Neural cell (in vitro differentiated cells): ENCODE measurements around the gene DLGAP4.

Experiments
- CTCF ChIP-seq: fragments of 450-650 bp; IDR thresholded peaks from 2 replicates; pipeline ENCODE4 v1.5.1; 2014; ENCODE audit warnings: antibody characterized with exemption, mild to moderate bottlenecking, moderate library complexity; ENCODE audit not compliant: poor library complexity, severe bottlenecking
- EP300 ChIP-seq: fragments of 450-650 bp; conservative IDR thresholded peaks from 2 replicates; pipeline ENCODE4 v1.6.1; 2014; ENCODE audit warnings: antibody characterized with exemption, mild to moderate bottlenecking, moderate library complexity; ENCODE audit not compliant: poor library complexity, severe bottlenecking
- EZH2 ChIP-seq: fragments of 200-600, 300-800 bp; shearing (Covaris generic), sonication (generic); IDR thresholded peaks from 2 replicates; pipeline ENCODE4 v1.6.1; 2014; ENCODE audit warnings: antibody characterized with exemption, low read length, borderline replicate concordance, mild to moderate bottlenecking; ENCODE audit not compliant: insufficient read depth, poor library complexity, severe bottlenecking
- MXI1 ChIP-seq: fragments of 450-650 bp; conservative IDR thresholded peaks from 2 replicates; pipeline ENCODE4 v1.6.1; 2014; ENCODE audit warnings: antibody characterized with exemption, mild to moderate bottlenecking; ENCODE audit not compliant: poor library complexity, severe bottlenecking
- POLR2AphosphoS5 ChIP-seq: IDR thresholded peaks from 2 replicates; pipeline ENCODE4 v1.6.1; 2012
- RAD21 ChIP-seq: fragments of 450-650 bp; conservative IDR thresholded peaks from 2 replicates; pipeline ENCODE4 v1.6.1; 2014; ENCODE audit warnings: antibody characterized with exemption, mild to moderate bottlenecking, moderate library complexity
- TAF1 ChIP-seq: IDR thresholded peaks from 2 replicates; pipeline ENCODE4 v1.6.1; 2012; ENCODE audit warnings: low read depth

- TF ChIP-seq RAD21 (no peak), EZH2 (no peak), CTCF (no peak), TAF1 (no peak), POLR2AphosphoS5 (no peak), EP300 (no peak), MXI1 (no peak)
Measured at GRCh38 chr20:36355469-36356171, 49.5 kb downstream of the DLGAP4 start.
